Activated T-cell treated with anti-CD3 and anti-CD28 coated beads, Interleukin-2, amount 50 U/mL, for 4 hours (primary cell): Measurements from ENCODE around the gene IKZF3. TPM values are rescaled to one million over a fixed set of nuclear protein-coding genes. Genes with fewer than 3 reads are reported as not detected.
A peak's percentile ranks its signal among the peaks of the same experiment; 100 is the strongest.
"Not testable (repeated sequence)": the region's sequence is repeated elsewhere in the genome, so short reads cannot be mapped to it uniquely, and the experiment has no call there.

Experiments
- ATAC-seq, 2 donors: fragments of 200-7000 bp; cut with Tn5 transposase; one replicate each; pipeline ENCODE4 v1.10.0; 2021
- DNase-seq: peaks from one replicate; pipeline ENCODE4 v3.0.0-alpha.2; 2020
- H3K27me3 Mint-ChIP-seq: one replicate; pipeline ENCODE4 v1.8.0; 2021; ENCODE audit warnings: low read depth, mixed read lengths
- H3K36me3 Mint-ChIP-seq: one replicate; pipeline ENCODE4 v1.8.0; 2022; ENCODE audit warnings: mixed read lengths; ENCODE audit not compliant: insufficient read depth
- H3K4me1 Mint-ChIP-seq: one replicate; pipeline ENCODE4 v1.8.0; 2021; ENCODE audit warnings: low read depth, mixed read lengths
- H3K4me3 Mint-ChIP-seq: one replicate; pipeline ENCODE4 v1.8.0; 2021; ENCODE audit warnings: mild to moderate bottlenecking, moderate library complexity, mixed read lengths
- H3K9me3 Mint-ChIP-seq: one replicate; pipeline ENCODE4 v1.8.0; 2021; ENCODE audit warnings: mixed read lengths
- total RNA-seq, 3 donors: library from RNA; stranded (reverse); gene quantifications; one replicate each; pipeline ENCODE4 v1.2.1, GENCODE V29; 2021

IKZF3 gene
- 100 to 1,000 TPM in 1 of 3 donors, 10 to 100 TPM in 2; 82.3 to 106 (median 91.6) TPM for total RNA-seq

DNA sequence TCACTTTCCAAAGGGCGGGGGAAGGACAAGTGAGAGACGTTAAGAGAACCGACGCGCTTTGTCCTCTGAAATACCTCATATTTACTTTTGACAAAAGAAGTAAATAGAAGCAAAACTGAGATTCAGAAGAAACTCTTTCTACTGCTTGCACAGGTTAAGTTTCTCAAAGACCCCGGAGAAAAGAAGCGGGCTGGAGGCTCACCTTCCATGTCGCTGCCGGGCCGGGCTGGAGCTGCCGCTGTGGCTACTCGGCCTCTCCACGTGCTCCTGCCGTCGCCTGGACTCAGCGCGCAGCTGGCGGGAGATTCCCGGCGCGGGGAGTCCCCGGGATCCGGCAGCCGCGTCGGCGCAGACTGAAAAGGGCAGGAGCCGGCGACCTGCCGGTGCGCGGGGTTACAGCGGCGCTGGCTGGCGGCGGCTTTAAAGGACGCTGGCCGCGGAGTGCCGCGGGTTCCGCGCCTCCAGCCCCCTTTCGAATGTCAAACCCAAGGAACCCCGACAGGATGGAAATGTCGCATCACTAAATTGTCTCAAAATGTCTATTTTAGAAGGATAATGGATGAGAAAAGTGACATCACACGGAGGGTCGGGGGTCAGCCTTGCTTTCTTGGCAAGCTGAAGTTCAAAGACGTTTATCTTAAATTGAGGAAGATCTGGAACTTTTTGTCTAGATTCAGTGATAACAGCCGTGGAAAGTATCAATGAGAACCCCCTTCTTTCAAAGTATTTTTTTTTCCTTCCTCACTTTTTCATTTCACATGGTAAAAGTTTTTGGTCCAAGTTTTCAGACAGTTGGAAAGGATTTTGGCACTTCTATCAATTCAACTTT lies at the start of gene IKZF3:
IKZF3 (minus strand) TSS at position 395 of the 829 bp plus-strand sequence; CDS start at position 209, 186 bp downstream.
- H3K4me3 Mint-ChIP-seq, result peak within 1 kb of the TSS; percentile 88
- ATAC-seq (peak; percentile 70 to 73), DNase-seq (peak; percentile 81)
- peaks cover 65% of the 10 kb centered on the region for H3K4me1 Mint-ChIP-seq
- H3K9me3 Mint-ChIP-seq, result no peaks in the 10 kb centered on the region
- H3K36me3 Mint-ChIP-seq, result peaks cover 3% of the 10 kb centered on the region
- H3K27me3 Mint-ChIP-seq, result no peaks in the 10 kb centered on the region

DNA sequence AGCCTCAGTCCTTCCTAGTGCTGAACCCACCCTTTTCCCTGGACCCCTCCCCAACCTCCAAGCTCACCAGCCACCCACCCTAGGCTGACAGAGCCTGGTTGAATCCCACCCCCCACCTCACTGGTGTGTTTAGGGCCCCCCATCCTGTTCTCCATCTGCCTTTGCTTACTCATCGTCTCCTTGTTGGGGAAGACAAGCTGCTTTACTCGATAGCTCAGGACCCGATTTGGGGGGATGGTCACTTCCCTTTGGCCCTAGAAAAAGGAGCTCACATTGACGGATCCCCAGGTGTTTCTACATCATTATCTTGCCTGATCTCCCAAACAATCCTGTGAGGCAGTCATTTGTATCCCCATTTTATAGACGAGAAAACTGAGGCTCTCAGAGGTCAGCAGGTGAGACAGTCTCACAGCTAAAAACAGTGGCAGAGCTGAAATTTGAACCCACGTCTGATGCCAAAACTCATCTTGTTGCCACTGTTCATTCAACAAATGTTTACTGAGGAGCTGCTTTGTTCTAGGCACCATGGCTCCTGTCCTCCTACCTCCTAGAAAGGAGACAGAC lies 44.8 kb upstream of the IKZF3 start:
- no peaks in the 10 kb centered on the region for H3K27me3 Mint-ChIP-seq
- no peak for DNase-seq
- H3K36me3 Mint-ChIP-seq, result peaks cover 35% of the 10 kb centered on the region
- H3K4me1 Mint-ChIP-seq, result peaks cover 6% of the 10 kb centered on the region
- no peak overlapping the region for H3K4me3 Mint-ChIP-seq
- no peak for ATAC-seq
- no peaks in the 10 kb centered on the region for H3K9me3 Mint-ChIP-seq

DNA sequence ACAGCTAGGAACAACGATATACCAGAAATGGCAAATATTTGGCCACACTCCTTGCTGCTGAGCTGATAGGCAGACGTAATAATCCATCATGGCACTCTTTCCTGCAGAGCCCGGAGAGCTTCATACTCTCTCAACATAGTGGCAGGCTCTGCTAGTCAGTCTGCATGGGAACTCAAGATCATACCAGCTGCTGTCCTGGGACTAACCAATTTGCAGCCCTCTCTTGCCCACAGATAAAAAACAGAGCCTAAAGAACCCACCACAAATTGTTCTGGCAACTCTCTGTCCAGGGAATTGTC lies 40.8 kb upstream of the IKZF3 start:
- H3K36me3 Mint-ChIP-seq, result peaks cover 29% of the 10 kb centered on the region
- no peak overlapping the region for H3K4me3 Mint-ChIP-seq
- no peaks in the 10 kb centered on the region for H3K27me3 Mint-ChIP-seq
- no peak for DNase-seq
- H3K4me1 Mint-ChIP-seq, result peaks cover 17% of the 10 kb centered on the region
- no peak for ATAC-seq
- no peaks in the 10 kb centered on the region for H3K9me3 Mint-ChIP-seq

GRCh38 chr17:39903158-39903884 lies 39.2 kb upstream of the IKZF3 start:
- DNase-seq (no peak), ATAC-seq (peak; percentile 74 to 84)
- Mint-ChIP-seq H3K27me3 (no peaks in the 10 kb centered on the region), H3K4me1 (peaks cover 17% of the 10 kb centered on the region), H3K4me3 (no peak overlapping the region), H3K9me3 (no peaks in the 10 kb centered on the region), H3K36me3 (peaks cover 22% of the 10 kb centered on the region)

DNA sequence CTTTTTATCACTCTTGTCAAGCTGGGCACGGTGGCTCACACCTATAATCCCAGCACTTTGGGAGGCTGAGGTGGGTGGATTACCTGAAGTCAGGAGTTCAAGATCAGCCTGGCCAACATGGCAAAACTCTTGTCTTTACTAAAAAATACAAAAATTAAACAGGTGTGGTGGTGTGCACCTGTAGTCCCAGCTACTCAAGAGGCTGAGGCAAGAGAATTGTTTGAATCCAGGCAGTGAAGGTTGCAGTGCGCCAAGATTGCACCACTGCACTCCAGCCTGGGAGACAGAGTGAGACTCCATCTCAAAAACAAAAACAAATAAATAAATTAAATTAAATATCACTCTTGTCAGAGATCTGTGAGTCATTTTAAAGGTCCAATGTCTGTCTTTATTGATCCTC lies 37.9 kb upstream of the IKZF3 start:
- peaks cover 17% of the 10 kb centered on the region for H3K4me1 Mint-ChIP-seq
- ATAC-seq, DNase-seq, H3K9me3 Mint-ChIP-seq, H3K4me3 Mint-ChIP-seq, H3K27me3 Mint-ChIP-seq: not testable (repeated sequence)
- H3K36me3 Mint-ChIP-seq, result peaks cover 22% of the 10 kb centered on the region

DNA sequence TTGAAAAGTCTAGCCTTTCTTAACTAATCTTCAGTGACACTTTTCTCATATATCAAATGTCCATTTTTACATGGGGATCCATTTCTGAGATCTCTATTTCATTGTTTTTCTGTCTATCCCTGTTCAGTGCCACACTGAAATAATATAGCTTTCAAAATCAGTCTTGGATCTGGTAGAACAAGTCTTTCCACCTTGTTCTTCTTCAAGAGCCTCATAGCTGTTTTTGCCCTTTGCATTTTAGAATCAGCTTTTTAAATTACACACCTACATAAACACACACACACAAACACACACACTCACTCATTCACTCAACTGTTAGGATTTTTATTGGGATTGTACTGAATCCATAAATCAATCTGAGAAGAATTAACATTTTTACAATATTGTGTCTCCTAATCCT lies 35.1 kb upstream of the IKZF3 start:
- H3K27me3 Mint-ChIP-seq, result no peaks in the 10 kb centered on the region
- H3K4me3 Mint-ChIP-seq, result no peak overlapping the region
- H3K4me1 Mint-ChIP-seq, result peaks cover 18% of the 10 kb centered on the region
- no peak for ATAC-seq
- no peaks in the 10 kb centered on the region for H3K9me3 Mint-ChIP-seq
- peaks cover 3% of the 10 kb centered on the region for H3K36me3 Mint-ChIP-seq
- DNase-seq, result no peak

DNA sequence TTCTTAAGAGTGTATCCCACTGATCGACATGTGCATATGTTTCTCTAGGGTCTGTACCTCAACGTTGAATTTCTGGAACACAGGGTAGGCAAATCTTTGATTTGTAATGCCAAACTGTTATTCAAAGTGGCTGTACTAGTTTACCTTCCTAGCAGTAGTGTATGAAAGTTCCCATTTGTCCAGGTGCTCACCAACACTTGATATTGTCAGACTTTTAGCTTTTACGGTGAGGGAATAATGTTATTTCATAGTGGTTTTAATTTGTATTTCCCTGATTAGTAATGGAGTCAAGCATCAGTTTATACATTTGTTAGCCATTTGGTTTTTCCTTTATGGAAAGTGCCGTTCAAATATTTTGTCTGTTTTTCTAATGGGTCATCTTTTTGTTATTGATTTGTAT lies 34.0 kb upstream of the IKZF3 start:
- Mint-ChIP-seq H3K27me3 (no peaks in the 10 kb centered on the region), H3K4me1 (peaks cover 10% of the 10 kb centered on the region), H3K9me3 (no peaks in the 10 kb centered on the region), H3K36me3 (no peaks in the 10 kb centered on the region), H3K4me3 (no peak overlapping the region)
- ATAC-seq (no peak), DNase-seq (no peak)

DNA sequence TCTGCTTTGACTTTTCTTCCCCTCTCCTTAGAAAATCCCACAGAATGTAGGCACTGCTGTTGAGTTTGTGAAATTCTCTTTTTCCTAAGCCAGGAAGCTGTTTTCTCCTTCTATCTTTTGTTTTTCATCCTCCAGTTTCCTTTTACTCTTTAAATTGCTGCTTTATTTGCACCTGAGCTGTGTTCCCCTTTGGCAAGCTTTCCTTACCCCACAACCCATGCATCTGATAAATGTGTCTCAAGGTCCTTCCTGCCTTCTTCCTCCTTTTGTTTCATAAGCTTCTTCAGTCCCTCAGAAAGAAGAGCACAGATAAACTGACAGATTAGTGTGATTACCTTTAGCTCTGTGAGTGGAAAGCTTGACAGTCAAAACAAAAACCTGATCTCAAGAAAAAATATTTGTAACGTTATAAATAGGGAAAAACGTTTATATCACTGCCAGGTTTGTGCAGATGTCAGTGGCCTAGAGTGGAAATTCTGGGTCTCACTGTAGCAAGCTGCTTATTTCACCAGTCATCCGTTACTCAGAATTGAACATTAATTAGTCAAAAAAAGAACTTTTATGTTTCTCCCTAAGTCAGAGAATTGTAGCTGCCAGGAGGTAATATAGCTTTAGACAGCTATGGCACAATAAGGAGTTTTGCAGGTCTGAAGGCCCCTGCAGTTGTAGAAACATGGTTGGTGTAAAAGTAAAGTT lies 30.7 kb upstream of the IKZF3 start:
- Mint-ChIP-seq H3K27me3 (peaks cover 2% of the 10 kb centered on the region), H3K4me1 (peaks cover 7% of the 10 kb centered on the region), H3K4me3 (no peak overlapping the region), H3K36me3 (no peaks in the 10 kb centered on the region), H3K9me3 (no peaks in the 10 kb centered on the region)
- DNase-seq (no peak), ATAC-seq (peak in 1 of 2 donors; percentile 41)

DNA sequence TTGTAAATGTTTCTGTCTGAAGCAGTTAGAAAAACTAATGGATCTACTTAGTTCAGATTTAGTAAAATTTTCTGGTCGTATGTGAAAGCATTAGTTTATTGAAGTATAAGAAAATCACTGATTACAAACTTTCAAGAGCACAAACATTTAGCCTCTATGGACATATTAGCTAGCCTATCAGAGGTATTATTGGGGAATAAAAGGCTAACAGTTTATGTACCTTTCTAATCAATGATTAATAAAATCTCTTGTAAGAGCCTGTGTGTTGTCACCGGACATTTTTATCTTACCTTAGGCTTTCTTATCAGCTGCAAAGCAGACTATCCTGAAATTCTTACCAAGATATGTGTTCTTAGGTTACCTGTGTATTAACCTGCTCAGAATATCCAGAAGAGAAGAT lies 25.1 kb upstream of the IKZF3 start:
- DNase-seq (no peak), ATAC-seq (no peak)
- Mint-ChIP-seq H3K4me1 (no peaks in the 10 kb centered on the region), H3K27me3 (peaks cover 12% of the 10 kb centered on the region), H3K4me3 (no peak overlapping the region), H3K9me3 (no peaks in the 10 kb centered on the region), H3K36me3 (no peaks in the 10 kb centered on the region)

DNA sequence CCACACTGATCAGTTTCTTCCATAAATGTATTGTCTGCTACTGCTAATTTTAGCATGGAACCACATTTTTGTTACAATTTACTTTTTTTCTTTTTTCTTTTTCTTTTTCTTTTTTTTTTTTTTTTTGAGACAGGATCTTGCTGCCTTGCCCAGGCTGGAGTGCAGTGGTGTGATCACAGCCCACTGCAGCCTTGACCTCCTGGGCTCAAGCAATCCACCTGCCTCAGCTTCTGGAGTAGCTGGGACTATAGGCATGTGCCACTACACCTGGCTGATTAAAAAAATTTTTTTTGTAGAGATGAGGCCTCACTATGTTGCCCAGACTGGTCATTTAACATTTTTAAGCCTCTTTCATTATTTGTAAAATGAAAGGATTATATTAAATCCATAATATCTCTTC lies 23.0 kb upstream of the IKZF3 start:
- Mint-ChIP-seq H3K27me3 (peaks cover 12% of the 10 kb centered on the region), H3K9me3 (no peaks in the 10 kb centered on the region), H3K4me3 (no peak overlapping the region), H3K4me1 (no peaks in the 10 kb centered on the region), H3K36me3 (no peaks in the 10 kb centered on the region)
- ATAC-seq, result no peak
- DNase-seq, result no peak

DNA sequence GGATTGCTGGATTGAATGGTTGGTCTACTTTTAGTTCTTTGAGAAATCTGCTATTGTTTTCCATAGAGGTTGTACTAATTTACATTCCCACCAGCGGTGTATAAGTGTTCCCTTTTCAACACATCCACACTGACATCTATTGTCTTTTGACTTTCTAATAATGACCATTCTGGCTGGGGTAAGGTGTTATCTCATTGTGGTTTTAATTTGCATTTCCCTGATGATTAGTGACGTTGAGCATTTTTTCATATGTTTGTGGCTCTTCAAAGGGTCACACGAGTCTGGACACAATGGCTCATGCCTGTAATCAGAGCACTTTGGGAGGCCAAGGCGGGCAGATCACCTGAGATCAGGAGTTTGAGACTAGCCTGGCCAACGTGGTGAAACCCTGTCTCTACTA lies 22.0 kb upstream of the IKZF3 start:
- H3K27me3 Mint-ChIP-seq, H3K36me3 Mint-ChIP-seq, H3K4me1 Mint-ChIP-seq, DNase-seq, H3K9me3 Mint-ChIP-seq, ATAC-seq, H3K4me3 Mint-ChIP-seq: not testable (repeated sequence)

GRCh38 chr17:39872751-39873150 lies 8.6 kb upstream of the IKZF3 start:
- H3K27me3 Mint-ChIP-seq, result no peaks in the 10 kb centered on the region
- H3K9me3 Mint-ChIP-seq, result no peaks in the 10 kb centered on the region
- ATAC-seq (no peak), DNase-seq (no peak)
- H3K36me3 Mint-ChIP-seq, result no peaks in the 10 kb centered on the region
- no peak overlapping the region for H3K4me3 Mint-ChIP-seq
- peaks cover 14% of the 10 kb centered on the region for H3K4me1 Mint-ChIP-seq

GRCh38 chr17:39871801-39872200 lies 7.7 kb upstream of the IKZF3 start:
- no peaks in the 10 kb centered on the region for H3K36me3 Mint-ChIP-seq
- peaks cover 24% of the 10 kb centered on the region for H3K4me1 Mint-ChIP-seq
- H3K9me3 Mint-ChIP-seq, result no peaks in the 10 kb centered on the region
- no peak overlapping the region for H3K4me3 Mint-ChIP-seq
- H3K27me3 Mint-ChIP-seq, result no peaks in the 10 kb centered on the region
- DNase-seq (no peak), ATAC-seq (no peak)

- H3K9me3 Mint-ChIP-seq, result no peaks in the 10 kb centered on the region
- H3K36me3 Mint-ChIP-seq, result no peaks in the 10 kb centered on the region
- peaks cover 33% of the 10 kb centered on the region for H3K4me1 Mint-ChIP-seq
- DNase-seq (no peak), ATAC-seq (no peak)
- H3K27me3 Mint-ChIP-seq, result no peaks in the 10 kb centered on the region
- H3K4me3 Mint-ChIP-seq, result no peak overlapping the region
Observed at GRCh38 chr17:39870776-39871175, 6.7 kb upstream of the IKZF3 start.
